CD8-positive, alpha-beta memory T cell (primary cell): ENCODE measurements around the gene NCOA1. TPM values are rescaled to one million over a fixed set of nuclear protein-coding genes. Genes with fewer than 3 reads are reported as not detected.
"Not testable (repeated sequence)": the region's sequence is repeated elsewhere in the genome, so short reads cannot be mapped to it uniquely, and the experiment has no call there.

Experiments
- CTCF ChIA-PET: fragments of 350-600 bp; sonication (Branson Sonifier 250); formaldehyde crosslinking; loops from one replicate; lab custom pipeline; 2021; ENCODE audit warnings: antibody characterized with exemption; lab: Charles Lee
- POLR2A ChIA-PET: fragments of 350-600 bp; sonication (Branson Sonifier 250); formaldehyde crosslinking; loops from one replicate; lab custom pipeline; 2021; ENCODE audit warnings: antibody characterized with exemption; lab: Charles Lee
- DNase-seq, 5 donors: peaks; one replicate each; pipeline versions ENCODE4 v3.0.0 to v3.0.0-alpha.2; 2020 to 2022; ENCODE audit warnings: mixed read lengths in 1 of 5
- H3K27ac ChIP-seq: one replicate; pipeline ENCODE4 v1.7.0; 2013; ENCODE audit warnings: low read depth, mild to moderate bottlenecking, low read length, moderate library complexity
- H3K27me3 ChIP-seq: 2 replicates; pipeline ENCODE4 v1.7.0; 2013; ENCODE audit warnings: low read length, mild to moderate bottlenecking; ENCODE audit not compliant: insufficient read depth, poor library complexity, severe bottlenecking
- H3K36me3 ChIP-seq: 2 replicates; pipeline ENCODE4 v1.7.0; 2013; ENCODE audit warnings: mild to moderate bottlenecking, low read length, moderate library complexity; ENCODE audit not compliant: insufficient read depth
- H3K4me1 ChIP-seq: 2 replicates; pipeline ENCODE4 v1.7.0; 2013; ENCODE audit warnings: mild to moderate bottlenecking, low read length, moderate library complexity; ENCODE audit not compliant: insufficient read depth
- H3K4me3 ChIP-seq: 2 replicates; pipeline ENCODE4 v1.7.0; 2013; ENCODE audit warnings: mild to moderate bottlenecking, low read length
- H3K9me3 ChIP-seq: 2 replicates; pipeline ENCODE4 v1.7.0; 2013; ENCODE audit warnings: mild to moderate bottlenecking, low read length
- H3K27ac Mint-ChIP-seq, 8 donors: one replicate each; pipeline ENCODE4 v1.8.0; 2020 to 2021; ENCODE audit warnings: mixed read lengths in 8 of 8, mild to moderate bottlenecking in 6 of 8, inconsistent platforms in 3 of 8, moderate library complexity in 3 of 8
- H3K27me3 Mint-ChIP-seq, 2 donors: one replicate each; pipeline ENCODE4 v1.8.0; 2020 to 2021; ENCODE audit warnings: mixed read lengths in 2 of 2, mild to moderate bottlenecking in 1 of 2, moderate library complexity in 1 of 2
- H3K36me3 Mint-ChIP-seq, 3 donors: one replicate each; pipeline ENCODE4 v1.8.0; 2020 to 2021; ENCODE audit warnings: mixed read lengths in 3 of 3, inconsistent platforms in 1 of 3, mild to moderate bottlenecking in 1 of 3
- H3K4me1 Mint-ChIP-seq, 3 donors: one replicate each; pipeline ENCODE4 v1.8.0; 2020 to 2021; ENCODE audit warnings: mixed read lengths in 3 of 3, inconsistent platforms in 1 of 3, mild to moderate bottlenecking in 1 of 3
- H3K4me3 Mint-ChIP-seq, 7 donors: one replicate each; pipeline ENCODE4 v1.8.0; 2020 to 2021; ENCODE audit warnings: mixed read lengths in 7 of 7, mild to moderate bottlenecking in 6 of 7, moderate library complexity in 4 of 7, inconsistent platforms in 2 of 7
- H3K9me3 Mint-ChIP-seq, 5 donors: one replicate each; pipeline ENCODE4 v1.8.0; 2020 to 2022; ENCODE audit warnings: mixed read lengths in 5 of 5, mild to moderate bottlenecking in 3 of 5, moderate library complexity in 2 of 5, inconsistent platforms in 1 of 5
- polyA plus RNA-seq: library from polyadenylated mRNA; unstranded; fragments of 300-500 nt; fragmentation: Illumina TruSeq; gene quantifications from one replicate; pipeline ENCODE4 v1.2.3, GENCODE V29; 2021
- total RNA-seq, 2 experiments: library from RNA; stranded (reverse); gene quantifications; one replicate each; pipeline ENCODE4 v1.2.3, GENCODE V29; 2021

Gene NCOA1
- total and polyA plus RNA-seq, 3 experiments from 2014 or later = 32.2 to 35.7 (median 32.7) TPM

- DNase-seq, H3K27ac ChIP-seq, H3K27me3 ChIP-seq, H3K4me3 ChIP-seq, H3K9me3 ChIP-seq, H3K27ac Mint-ChIP-seq, H3K27me3 Mint-ChIP-seq, POLR2A ChIA-PET, H3K4me1 ChIP-seq, CTCF ChIA-PET, H3K36me3 ChIP-seq: not testable (repeated sequence)
- H3K9me3 Mint-ChIP-seq = peaks cover 15 to 39% (median 23%) of the 10 kb centered on the region in 5 donors
- H3K4me3 Mint-ChIP-seq = peak overlapping the region in 1 of 7 donors; percentile 15
- peaks cover 41 to 65% (median 58%) of the 10 kb centered on the region in 3 donors for H3K4me1 Mint-ChIP-seq
- H3K36me3 Mint-ChIP-seq = peaks cover 11 to 46% (median 11%) of the 10 kb centered on the region in 3 donors
Measured at GRCh38 chr2:24533574-24533973, 42.5 kb downstream of the NCOA1 start.

GRCh38 chr2:24538720-24539119 is 47.7 kb downstream of the NCOA1 start:
- H3K4me3 ChIP-seq = no peak overlapping the region
- POLR2A ChIA-PET = no interaction called here
- peaks cover 0 to 1% of the 10 kb centered on the region in 2 donors for H3K27me3 Mint-ChIP-seq
- peak overlapping the region in 1 of 8 donors; percentile 93 for H3K27ac Mint-ChIP-seq
- CTCF ChIA-PET = no interaction called here
- H3K4me1 ChIP-seq = peaks cover under 1% of the 10 kb centered on the region
- H3K36me3 Mint-ChIP-seq = peaks cover 11 to 19% (median 12%) of the 10 kb centered on the region in 3 donors
- no peaks in the 10 kb centered on the region for H3K9me3 ChIP-seq
- no peaks in the 10 kb centered on the region for H3K27me3 ChIP-seq
- H3K9me3 Mint-ChIP-seq = peaks cover 0 to 16% (median 4%) of the 10 kb centered on the region in 5 donors
- no peak overlapping the region for H3K4me3 Mint-ChIP-seq
- no peak overlapping the region for H3K27ac ChIP-seq
- no peak for DNase-seq
- H3K4me1 Mint-ChIP-seq = peaks cover 45 to 70% (median 68%) of the 10 kb centered on the region in 3 donors
- no peaks in the 10 kb centered on the region for H3K36me3 ChIP-seq

- Histone ChIP-seq H3K9me3 (no peaks in the 10 kb centered on the region), H3K27me3 (no peaks in the 10 kb centered on the region), H3K36me3 (no peaks in the 10 kb centered on the region), H3K4me1 (peaks cover 5% of the 10 kb centered on the region), H3K4me3 (no peak overlapping the region), H3K27ac (no peak overlapping the region)
- Mint-ChIP-seq H3K4me3 (no peak overlapping the region), H3K4me1 (peaks cover 47 to 72% (median 69%) of the 10 kb centered on the region in 3 donors), H3K36me3 (peaks cover 12 to 19% (median 13%) of the 10 kb centered on the region in 3 donors), H3K27ac (no peak overlapping the region), H3K27me3 (peaks cover 0 to 1% of the 10 kb centered on the region in 2 donors), H3K9me3 (peaks cover 0 to 16% (median 4%) of the 10 kb centered on the region in 5 donors)
- no peak for DNase-seq
- ChIA-PET POLR2A (no interaction called here), CTCF (no interaction called here)
Measured at GRCh38 chr2:24539258-24539657, 48.2 kb downstream of the NCOA1 start.

GRCh38 chr2:24540011-24540477 is 49.0 kb downstream of the NCOA1 start:
- DNase-seq = no peak
- Histone ChIP-seq H3K4me3 (no peak overlapping the region), H3K9me3 (no peaks in the 10 kb centered on the region), H3K27me3 (no peaks in the 10 kb centered on the region), H3K36me3 (no peaks in the 10 kb centered on the region), H3K4me1 (peaks cover 13% of the 10 kb centered on the region), H3K27ac (no peak overlapping the region)
- peaks cover 0 to 13% (median 4%) of the 10 kb centered on the region in 5 donors for H3K9me3 Mint-ChIP-seq
- POLR2A ChIA-PET = no interaction called here
- H3K4me3 Mint-ChIP-seq = no peak overlapping the region
- peaks cover 48 to 72% (median 69%) of the 10 kb centered on the region in 3 donors for H3K4me1 Mint-ChIP-seq
- CTCF ChIA-PET = no interaction called here
- H3K27me3 Mint-ChIP-seq = peaks cover 0 to 1% of the 10 kb centered on the region in 2 donors
- H3K27ac Mint-ChIP-seq = no peak overlapping the region
- peaks cover 10 to 19% (median 13%) of the 10 kb centered on the region in 3 donors for H3K36me3 Mint-ChIP-seq

- Mint-ChIP-seq H3K27me3 (peaks cover 0 to 1% of the 10 kb centered on the region in 2 donors), H3K36me3 (peaks cover 6 to 13% (median 8%) of the 10 kb centered on the region in 3 donors), H3K4me1 (peaks cover 45 to 66% (median 63%) of the 10 kb centered on the region in 3 donors), H3K27ac (no peak overlapping the region), H3K4me3 (no peak overlapping the region), H3K9me3 (peaks cover 0 to 11% (median 4%) of the 10 kb centered on the region in 5 donors)
- Histone ChIP-seq H3K4me3 (no peak overlapping the region), H3K9me3 (no peaks in the 10 kb centered on the region), H3K27me3 (no peaks in the 10 kb centered on the region), H3K36me3 (no peaks in the 10 kb centered on the region), H3K27ac (no peak overlapping the region), H3K4me1 (peaks cover 13% of the 10 kb centered on the region)
- ChIA-PET POLR2A (interaction anchor here (0.5 kb wide), 1 partner anchor 428 kb away, joined by 5 read pairs; no protein-coding TSS in a partner anchor), CTCF (no interaction called here)
- DNase-seq = no peak
Measured at GRCh38 chr2:24541621-24542020, 50.6 kb downstream of the NCOA1 start.

DNA sequence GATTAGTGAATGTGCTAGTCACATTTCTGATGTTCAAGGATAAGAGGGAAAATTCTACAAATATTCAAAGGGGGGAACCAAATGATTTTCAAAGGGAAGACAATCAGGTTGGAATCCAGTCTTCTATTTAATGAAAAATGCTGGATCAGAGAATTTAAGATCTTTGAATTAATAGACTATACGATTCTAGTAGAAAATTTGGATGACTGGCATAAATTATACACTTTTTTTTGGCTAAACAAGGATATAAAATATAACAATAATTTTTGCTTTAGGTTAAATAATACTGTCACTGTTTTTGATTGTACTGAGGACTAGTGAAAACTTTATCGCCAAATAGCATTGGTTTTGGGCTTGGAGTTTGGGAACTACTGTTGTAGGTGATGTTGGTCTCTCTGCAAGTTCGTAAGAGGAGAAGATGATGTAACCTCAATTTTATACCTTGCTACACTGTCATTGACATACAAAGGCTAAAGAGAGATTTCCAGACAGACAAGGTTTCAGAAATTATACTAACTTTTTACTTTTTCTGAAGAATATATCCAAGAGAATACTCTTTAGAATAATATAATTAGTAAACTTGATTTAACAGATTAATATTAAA is 51.3 kb downstream of the NCOA1 start:
- Histone ChIP-seq H3K27me3 (no peaks in the 10 kb centered on the region), H3K36me3 (no peaks in the 10 kb centered on the region), H3K9me3 (no peaks in the 10 kb centered on the region), H3K4me3 (no peak overlapping the region), H3K27ac (no peak overlapping the region), H3K4me1 (peaks cover 13% of the 10 kb centered on the region)
- H3K9me3 Mint-ChIP-seq = peaks cover 0 to 11% (median 4%) of the 10 kb centered on the region in 5 donors
- ChIA-PET POLR2A (interaction anchor here (0.5 kb wide), 1 partner anchor 28 kb away, joined by 6 read pairs; no protein-coding TSS in a partner anchor), CTCF (no interaction called here)
- peaks cover 0 to 1% of the 10 kb centered on the region in 2 donors for H3K27me3 Mint-ChIP-seq
- DNase-seq = no peak
- H3K36me3 Mint-ChIP-seq = peaks cover 3 to 13% (median 8%) of the 10 kb centered on the region in 3 donors
- H3K27ac Mint-ChIP-seq = no peak overlapping the region
- no peak overlapping the region for H3K4me3 Mint-ChIP-seq
- H3K4me1 Mint-ChIP-seq = peaks cover 46 to 61% (median 60%) of the 10 kb centered on the region in 3 donors

- Mint-ChIP-seq H3K4me1 (peaks cover 46 to 62% (median 59%) of the 10 kb centered on the region in 3 donors), H3K36me3 (peaks cover 5 to 21% (median 10%) of the 10 kb centered on the region in 3 donors), H3K27ac (peak overlapping the region in 5 of 8 donors; percentile 2 to 58 (median 35)), H3K27me3 (peaks cover 0 to 1% of the 10 kb centered on the region in 2 donors), H3K4me3 (no peak overlapping the region), H3K9me3 (peaks cover 0 to 13% (median 6%) of the 10 kb centered on the region in 5 donors)
- Histone ChIP-seq H3K9me3 (no peaks in the 10 kb centered on the region), H3K27ac (no peak overlapping the region), H3K27me3 (no peaks in the 10 kb centered on the region), H3K36me3 (no peaks in the 10 kb centered on the region), H3K4me3 (no peak overlapping the region), H3K4me1 (peaks cover 13% of the 10 kb centered on the region)
- POLR2A ChIA-PET = no interaction called here
- no peak for DNase-seq
- CTCF ChIA-PET = no interaction called here
Measured at GRCh38 chr2:24543252-24543651, 52.2 kb downstream of the NCOA1 start.

- H3K9me3 Mint-ChIP-seq = peaks cover 0 to 17% (median 6%) of the 10 kb centered on the region in 5 donors
- H3K36me3 Mint-ChIP-seq = peaks cover 7 to 29% (median 12%) of the 10 kb centered on the region in 3 donors
- H3K4me1 ChIP-seq = peaks cover 13% of the 10 kb centered on the region
- no peak overlapping the region for H3K4me3 ChIP-seq
- peak overlapping the region in 3 of 8 donors; percentile 6 to 64 (median 11) for H3K27ac Mint-ChIP-seq
- H3K4me1 Mint-ChIP-seq = peaks cover 44 to 67% (median 63%) of the 10 kb centered on the region in 3 donors
- H3K27ac ChIP-seq = no peak overlapping the region
- ChIA-PET POLR2A (no interaction called here), CTCF (no interaction called here)
- H3K27me3 Mint-ChIP-seq = peaks cover 0 to 1% of the 10 kb centered on the region in 2 donors
- no peaks in the 10 kb centered on the region for H3K27me3 ChIP-seq
- H3K9me3 ChIP-seq = no peaks in the 10 kb centered on the region
- H3K4me3 Mint-ChIP-seq = peak overlapping the region in 4 of 7 donors; percentile 3 to 23 (median 11)
- DNase-seq = no peak
- H3K36me3 ChIP-seq = no peaks in the 10 kb centered on the region
Measured at GRCh38 chr2:24544456-24545115, 53.5 kb downstream of the NCOA1 start.
